CD4-positive, alpha-beta T cell treated with Interleukin-17A for 1 hour (primary cell): Measurements from ENCODE around the gene FLAD1.

ENCODE experiments used
- DNase-seq: peaks from one replicate; pipeline ENCODE4 v3.0.0-alpha.2; 2020

The FLAD1 gene

DNA sequence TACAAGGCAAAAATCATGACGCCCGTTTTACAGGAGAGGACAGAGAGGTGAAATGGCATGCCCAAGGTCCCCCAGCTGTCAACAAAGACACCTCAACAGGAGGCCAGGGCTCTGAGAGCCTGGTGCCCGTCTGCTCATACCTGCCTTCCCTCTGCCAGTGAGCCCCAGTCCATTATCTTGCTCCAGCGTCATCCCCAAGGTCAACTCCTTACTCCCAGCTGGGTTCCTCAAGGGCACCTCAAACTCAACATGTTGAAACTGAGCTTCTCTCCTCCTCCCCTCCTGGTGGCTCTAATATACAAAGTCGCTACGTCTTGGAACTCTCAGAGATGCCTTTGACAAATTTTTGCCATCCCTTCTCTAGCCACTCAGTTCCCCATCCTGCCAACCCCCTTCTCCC lies 30.5 kb upstream of the FLAD1 start:
- no peak for DNase-seq

DNA sequence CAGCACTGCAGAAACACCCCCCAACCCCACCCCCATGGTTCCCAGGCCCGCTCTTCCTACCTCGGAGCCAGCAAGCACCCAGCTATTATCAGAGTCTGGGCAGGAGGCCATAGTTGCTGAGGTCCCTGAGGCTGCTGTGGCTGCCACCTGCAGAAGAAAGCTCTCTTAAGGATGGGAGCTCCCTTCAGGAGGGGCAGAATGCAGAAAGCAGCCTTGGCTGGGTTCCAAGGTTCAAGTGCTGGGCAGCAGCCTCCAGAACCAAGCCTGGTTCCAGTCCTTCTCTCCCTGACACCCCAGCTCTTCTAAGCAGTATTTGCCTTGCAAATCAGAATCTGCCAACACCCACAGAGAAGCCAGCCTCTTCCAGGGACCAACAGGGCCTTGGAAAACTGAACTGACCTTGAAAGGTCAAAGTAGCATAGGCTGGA lies 29.5 kb upstream of the FLAD1 start:
- DNase-seq, result peak; percentile 38

DNA sequence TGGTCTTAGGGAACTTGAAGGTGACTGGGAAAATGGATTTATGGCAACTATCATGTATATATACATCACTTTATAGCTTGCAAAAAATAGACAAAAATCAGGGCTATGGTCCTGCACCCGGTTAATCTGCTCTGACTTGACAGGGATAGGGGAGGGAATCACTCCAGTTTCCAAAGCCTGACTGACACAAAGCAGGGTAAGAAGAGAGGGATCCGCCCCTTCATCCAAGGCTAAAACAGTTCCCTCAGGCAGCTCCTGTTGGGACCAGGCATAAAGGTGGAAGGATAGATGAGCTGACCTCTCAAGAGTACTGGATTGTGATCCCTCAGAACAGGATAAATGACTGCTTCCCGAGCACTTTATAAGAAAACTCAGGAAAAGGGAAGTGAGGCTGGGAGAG lies 28.6 kb upstream of the FLAD1 start:
- peak; percentile 38 for DNase-seq

DNA sequence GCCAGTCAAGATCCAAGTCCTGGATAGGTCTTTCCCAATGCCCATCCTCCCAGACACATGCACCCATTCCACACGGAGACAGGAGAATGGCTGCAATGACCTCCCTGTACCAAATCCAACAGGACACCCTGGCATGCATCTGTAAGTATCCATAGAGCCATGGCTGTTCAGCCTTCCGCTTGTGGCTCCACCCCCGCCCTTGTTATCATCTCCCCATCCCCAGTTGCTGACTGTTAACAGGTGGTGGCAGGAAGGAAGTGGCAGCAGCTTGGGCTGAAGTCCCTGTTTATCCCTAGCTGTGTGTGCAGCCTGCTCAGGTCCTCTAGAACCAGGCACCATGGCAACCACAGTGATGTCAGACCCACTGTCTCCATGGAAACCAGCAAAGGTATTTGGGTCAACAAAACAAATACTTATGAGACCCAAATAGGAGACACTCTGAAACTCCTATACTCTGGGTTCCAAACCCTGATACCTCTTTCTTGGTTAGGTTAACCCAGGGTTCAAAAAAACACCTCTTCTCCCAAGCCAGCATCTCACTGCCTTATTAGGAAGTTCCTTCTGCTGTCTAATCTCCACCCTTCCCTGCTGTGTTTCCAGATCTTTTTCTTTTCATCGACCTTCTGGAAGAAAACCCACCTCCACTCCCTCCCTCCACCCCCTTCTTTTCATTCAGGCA lies 28.0 kb upstream of the FLAD1 start:
- DNase-seq, result peak; percentile 99

DNA sequence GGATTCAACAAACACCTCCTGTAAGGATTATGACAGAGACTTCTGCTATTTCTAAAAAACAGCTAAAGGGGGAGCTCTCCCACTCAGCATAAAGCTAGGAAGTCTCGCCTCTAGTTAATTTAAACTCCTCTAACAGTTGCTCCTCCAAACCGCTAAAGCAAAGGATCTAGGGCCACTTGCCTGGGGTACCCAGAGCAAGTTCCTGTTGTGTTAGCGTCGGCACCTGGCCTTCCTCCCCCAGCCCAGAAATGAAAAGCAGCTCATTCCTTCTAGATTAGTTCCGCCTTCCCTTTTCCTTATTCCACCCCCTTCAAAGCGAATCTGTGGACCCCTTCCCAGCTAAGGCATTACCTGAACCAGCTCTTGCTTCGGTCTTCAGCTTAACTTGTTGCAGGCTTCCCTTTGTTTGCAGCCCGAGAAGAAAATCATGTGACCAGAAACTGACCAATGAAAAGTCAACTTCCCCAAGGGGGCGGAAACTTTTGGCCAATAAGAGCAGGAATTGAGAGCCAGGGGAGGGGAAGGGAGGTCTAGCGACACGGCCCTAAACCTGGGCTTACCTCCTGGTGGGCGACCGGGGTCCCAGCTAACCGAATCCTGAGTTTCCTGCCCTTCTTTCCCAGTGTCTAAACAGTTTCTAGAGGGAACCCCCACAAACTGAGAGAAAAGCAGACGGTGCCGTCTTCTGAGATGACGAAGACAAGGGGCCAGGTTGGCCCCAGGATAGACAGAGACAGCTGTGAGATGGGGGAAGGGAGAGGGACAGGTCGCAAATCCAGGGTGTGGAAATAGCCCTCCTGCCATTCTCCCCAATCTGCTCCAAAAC lies 27.2 kb upstream of the FLAD1 start, which contains the start of gene PBXIP1:
TSS of gene PBXIP1 (minus strand) at position 382 of the 826 bp plus-strand sequence. CDS start 2,378 bp downstream, outside the sequence.
- DNase-seq, result peak; percentile 97

DNA sequence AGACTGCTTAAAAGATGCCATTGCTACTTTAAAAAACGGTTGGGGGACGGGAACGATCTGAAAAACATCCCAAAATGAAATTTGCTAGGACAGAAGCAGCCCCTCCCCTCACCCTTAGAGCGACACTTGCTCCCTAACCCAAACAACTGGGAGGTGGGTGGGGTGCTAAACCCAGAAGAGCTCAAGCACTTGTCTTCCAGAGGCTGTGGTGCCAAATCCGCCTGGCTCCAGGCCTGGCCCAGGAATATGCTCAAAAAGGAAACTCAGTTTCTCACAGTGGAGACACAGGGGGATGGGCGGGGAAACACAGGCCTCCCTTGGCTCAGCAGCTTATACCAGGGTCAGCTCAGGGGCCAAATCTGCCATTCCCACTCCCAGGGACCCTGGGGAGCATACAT lies 26.6 kb upstream of the FLAD1 start:
- DNase-seq, result no peak

DNA sequence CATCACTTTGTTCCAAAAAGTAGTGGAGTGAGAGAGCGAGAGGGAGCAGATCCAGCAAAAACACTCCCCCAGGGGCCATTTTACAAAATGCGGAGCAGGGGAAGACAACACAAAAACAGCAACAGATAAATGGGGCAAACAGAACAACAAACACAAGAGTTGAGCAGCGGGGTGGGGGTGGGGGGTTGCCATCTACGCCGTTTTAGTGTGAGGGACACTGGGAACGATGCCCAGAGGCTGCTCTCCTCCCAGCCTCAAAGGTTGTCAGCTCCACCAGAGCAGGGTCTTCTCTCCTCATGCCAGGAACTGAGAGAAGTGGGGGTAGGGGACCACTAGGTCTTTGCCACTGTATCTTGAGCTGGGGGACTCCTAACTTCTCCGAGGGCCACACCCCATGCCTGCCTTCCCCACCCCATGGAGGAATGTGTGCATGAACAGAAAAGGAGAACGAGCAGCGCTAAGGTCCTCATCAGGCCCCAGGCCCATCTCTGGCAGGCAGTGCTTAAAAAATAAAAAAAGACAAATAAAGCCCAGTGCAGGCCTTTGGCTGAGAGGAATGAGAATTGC lies 26.0 kb upstream of the FLAD1 start:
- no peak for DNase-seq

DNA sequence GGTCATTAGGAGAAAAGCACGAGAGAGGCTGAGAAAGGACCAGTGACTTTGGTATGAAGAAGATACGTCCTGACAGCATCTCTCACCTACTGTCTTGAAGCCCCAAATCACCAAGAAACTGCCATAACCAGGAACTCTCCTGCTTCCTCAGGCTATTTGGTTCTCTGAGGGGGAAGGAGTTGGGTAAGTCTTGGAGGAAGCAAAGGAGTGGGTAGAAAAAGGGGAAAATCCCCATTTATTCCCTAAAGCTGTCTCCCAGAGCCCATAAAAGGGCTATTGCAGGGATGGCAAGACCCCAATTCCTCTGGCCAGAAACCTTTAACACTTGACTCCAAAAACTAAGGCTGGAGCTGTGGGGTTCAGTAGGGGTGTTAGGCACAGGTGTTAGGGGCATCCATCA lies 25.1 kb upstream of the FLAD1 start:
- DNase-seq, result no peak

DNA sequence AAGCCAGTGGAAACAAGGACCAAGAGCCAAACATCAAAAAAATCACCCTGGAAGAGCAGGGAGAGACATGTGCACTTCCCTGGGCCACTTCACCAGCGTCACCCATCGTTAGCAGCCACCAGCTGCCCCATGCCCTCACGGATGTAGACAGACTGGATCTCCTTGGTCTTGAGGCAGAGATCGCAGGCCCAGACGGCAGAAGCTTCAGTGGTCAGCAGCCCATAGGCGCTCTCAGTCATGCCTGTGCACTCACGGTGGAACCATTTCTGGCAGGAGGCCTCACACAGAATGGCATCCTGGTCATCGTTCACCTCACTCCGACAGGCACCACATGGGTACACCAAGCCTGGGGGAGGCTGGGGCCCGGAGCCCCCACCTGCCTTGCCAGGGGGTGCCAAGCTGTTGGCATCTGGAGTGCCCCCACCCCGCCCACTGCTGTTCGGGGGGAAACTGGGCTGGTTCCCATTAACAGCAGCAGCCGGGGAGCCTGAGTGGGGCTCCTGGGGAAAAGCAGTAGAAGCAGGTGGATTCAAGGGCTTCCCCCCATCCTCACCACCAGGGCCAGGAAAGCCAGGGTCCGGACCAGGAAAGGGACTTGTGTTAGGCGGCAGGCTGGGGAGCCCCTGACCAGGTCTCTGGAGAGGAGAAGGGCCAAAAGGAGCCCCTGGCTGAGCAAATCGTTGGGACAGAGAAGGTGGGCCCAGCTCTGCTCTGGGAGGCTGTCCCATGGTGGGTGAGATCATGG lies 24.3 kb upstream of the FLAD1 start:
- no peak for DNase-seq

DNA sequence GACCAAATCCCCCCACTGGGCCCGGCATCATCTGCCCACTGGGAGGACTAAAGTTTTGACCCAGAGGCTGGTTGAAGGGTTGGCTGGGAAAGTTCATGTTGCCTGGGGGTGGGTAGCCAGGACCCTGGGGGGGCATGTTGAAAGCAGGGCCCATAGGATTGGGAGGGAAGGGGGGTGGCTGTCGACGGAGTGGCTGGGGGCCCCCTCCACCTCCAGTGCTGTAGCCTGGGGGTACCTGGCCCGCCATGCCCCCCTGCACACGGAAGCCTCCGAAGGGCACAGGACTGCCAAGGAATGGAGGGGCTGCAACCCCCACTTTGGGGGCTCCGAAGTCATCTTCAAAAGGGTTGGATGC lies 23.7 kb upstream of the FLAD1 start:
- DNase-seq, result no peak

DNA sequence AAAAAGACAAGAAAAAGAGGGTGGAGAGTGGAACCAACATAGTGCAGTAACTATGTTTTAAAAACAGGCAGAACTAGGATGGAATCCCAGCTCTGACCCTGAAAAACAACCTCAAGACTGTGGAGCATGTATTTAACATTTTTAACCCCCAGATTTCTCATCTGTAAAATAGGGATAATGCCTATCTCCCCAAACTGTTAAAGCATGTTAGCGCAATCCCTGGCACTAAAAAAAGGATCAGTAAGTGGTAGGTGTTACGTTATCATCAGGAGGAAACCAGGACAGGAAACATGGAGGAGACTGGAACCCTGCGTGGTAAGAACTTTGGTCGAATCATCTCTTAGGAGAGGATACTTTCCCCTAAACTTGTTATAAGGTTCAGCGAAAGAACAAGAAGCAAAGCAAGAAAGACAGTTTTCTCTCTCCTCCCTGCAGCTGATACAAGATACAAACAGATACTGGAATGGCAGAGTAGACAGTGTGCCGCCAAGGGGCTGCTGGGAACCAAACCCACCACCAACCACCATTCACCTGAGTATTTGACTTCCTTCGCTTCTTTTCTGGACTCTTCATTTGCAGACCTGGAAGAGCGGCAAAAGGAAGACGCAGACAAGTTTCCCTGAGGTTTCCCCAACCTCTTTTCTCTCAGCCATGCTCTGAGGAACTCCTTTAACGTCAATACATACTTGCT lies 22.6 kb upstream of the FLAD1 start:
- no peak for DNase-seq

DNA sequence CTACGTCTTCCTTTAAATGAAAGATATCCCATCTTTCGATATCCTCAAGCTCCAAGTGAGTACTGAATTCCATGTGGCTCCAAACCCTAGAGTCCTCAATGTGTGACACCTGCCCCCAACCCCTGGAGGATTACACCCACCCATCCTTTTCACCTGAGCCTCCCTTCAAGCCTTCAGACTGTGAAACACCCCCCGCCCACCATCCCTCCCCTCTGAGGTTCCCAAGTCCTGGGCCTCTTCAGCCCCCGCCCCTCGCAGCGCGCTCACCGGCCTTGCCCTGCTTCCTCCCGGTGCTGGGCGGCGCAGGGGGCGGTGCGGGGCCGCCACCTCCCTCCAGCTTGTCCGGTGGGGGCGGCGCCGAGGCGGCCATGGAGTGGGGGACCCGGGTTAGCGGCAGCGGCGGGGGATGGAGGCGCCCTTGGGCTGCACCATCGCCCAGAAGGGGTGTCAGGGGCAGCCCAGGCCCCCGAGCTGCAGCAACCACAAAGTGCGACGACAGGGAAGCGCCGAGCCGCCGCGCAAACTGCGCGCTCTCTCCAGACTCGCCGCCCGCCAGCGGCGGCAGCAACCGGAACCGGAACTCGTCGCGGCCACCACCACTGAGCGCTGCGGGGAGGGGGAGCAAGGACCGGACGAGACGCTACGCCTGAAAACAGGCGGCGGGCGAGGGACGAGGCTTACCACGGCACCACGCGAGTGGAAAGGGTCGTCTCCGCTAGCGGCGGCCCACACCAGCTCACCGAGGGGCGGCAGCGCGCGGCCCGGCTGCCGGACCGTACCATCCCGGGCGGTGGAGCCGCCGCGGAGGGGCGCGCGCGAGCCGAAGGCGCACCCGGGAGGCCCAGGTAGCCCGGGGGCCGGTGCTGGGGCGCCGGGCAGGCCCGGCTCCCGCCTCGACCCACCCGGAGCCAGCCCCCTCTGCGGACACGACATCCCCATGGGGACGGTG lies 21.7 kb upstream of the FLAD1 start, which contains the start of gene PYGO2:
TSS of gene PYGO2 (minus strand) at position 576 of the 949 bp plus-strand sequence. CDS start at position 370, 206 bp downstream.
- DNase-seq, result peak; percentile 86

DNA sequence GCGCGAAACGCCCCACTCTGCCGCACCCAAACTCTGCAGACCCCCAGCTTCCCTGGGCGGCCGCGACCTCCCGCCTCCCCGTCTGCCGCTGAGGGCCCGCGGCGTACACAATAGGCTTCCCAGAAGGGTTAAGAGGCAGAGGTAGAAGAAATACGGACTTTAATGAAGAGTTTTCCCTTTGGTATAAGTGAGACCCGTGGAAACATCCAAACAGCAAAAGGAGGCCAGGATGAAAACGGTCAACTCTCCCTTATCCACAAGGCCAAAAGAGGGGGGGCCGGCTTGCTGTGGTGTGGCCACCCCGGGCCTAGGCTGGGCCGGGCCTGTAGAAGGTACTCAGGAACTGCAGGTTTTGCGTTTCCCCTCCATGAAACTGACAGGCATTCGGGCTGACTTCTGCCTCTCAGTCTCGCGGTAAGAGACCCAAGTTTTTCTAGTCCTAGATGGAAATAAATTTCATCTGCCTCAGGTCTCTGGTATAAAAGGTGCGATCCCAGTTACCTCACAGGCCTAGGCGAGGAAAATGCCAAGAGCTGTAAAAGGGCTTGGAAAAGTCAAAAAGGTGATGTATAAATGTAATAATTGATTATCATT lies 20.9 kb upstream of the FLAD1 start:
- DNase-seq, result peak; percentile 37

DNA sequence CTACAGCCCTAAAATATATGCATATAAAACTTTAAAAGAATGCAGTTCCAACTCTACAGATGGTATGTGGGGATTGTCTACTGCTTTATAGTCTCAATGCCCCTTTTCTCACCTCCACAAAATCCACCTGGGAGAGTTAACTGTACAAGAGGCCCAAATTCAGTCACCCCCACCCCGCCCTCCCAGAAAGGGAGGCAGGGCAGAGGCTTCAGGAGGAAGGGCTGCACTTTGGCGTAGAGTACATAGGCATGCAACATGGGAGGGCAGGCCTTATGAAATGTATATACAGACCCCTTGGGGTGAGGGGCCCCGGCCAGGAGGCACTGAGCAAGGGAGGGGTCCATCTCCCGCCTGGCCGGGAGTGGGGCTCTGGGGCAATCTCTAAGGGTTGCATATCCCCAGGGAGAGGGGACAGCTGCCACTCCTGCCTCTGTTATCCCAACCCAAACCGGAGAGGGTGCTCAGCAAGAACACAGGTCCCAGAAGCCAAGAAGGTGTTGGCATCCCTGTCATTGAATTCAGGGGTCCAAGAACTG lies 20.3 kb upstream of the FLAD1 start:
- no peak for DNase-seq

DNA sequence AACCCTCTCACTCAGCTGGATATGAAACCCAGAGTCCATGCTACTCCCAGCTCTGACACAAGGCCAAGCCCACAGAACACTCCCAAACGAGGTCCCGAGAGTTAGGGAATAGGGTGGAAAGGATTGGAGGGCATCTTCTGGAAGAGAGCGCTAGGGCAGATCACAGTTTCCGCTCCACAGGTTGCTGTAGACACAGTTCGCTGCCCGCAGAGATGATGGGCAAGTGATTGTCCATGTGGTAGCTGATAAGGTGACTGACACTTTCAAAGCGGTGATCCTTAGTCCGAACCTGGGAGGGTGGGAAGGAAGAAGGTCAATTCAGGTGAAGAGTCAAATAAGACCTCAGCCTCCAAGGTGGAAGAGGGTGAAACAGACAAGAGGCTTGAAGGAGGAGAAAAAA lies 19.5 kb upstream of the FLAD1 start:
- DNase-seq, result no peak

DNA sequence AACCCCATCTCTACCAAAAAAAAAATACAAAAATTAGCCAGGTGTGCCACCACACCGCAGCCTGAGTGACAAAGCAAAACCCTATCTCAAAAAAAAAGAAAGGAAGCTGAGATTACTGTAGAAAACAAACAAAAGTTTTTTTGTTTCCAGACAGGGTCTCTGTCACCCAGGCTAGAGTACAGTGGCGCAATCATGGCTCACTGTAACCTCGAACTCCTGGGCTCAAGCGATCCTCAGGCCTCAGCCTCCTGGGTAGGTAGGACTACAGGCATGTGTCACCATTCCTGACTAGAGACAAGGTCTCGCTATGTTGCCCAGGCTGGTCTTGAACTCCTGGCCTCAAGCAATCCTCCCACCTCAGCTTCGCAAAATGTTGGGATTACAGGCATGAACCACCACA lies 18.8 kb upstream of the FLAD1 start:
- no peak for DNase-seq

DNA sequence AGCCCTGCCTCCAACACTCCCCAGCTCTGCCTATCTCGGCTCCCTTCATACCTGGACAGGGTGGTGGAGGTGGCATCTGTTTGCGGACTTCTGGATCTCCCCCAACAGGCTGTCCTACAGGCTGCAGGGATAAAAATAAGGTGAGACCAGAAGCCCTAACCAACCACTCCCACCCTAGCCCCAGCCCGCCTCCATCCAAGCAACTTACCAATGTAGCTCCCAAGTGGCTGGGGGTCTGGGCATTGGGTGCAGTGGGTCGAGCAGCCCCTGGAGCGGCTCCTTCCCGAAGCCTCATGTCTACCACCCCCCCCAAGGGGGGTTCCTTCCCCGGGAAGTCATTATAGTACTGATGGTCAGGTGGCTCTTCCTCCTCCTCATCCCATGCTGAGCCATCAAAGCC lies 17.0 kb upstream of the FLAD1 start:
- no peak for DNase-seq

DNA sequence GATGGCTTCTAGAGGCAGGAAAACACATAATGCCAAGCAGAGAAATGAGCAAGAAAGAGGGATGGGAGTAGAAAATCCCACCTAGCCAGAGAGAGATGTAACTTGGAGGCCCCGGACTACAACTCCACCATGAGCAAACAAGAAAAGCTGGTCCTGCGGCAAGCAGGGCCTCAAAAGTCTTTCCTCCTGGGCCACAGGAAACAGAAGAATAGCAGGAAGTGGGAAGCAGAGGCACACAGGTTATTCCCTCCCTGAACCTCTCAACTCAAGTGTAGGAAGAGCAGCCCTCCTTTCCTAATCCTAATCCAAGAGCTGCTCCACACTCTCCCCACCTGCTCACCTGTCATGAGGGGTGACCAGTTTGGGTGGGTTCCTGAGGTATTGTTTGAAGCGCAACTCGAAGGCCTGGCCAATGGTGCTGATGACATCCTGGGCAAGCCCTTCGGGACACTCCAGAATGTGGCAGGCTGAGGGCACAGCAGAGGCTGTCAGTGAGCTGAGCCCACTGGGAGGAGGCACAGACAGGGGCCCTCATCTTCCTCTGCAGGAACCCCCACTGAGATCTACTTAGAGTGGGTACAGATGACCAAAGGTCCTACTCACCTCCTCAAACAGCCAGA lies 15.7 kb upstream of the FLAD1 start:
- no peak for DNase-seq

DNA sequence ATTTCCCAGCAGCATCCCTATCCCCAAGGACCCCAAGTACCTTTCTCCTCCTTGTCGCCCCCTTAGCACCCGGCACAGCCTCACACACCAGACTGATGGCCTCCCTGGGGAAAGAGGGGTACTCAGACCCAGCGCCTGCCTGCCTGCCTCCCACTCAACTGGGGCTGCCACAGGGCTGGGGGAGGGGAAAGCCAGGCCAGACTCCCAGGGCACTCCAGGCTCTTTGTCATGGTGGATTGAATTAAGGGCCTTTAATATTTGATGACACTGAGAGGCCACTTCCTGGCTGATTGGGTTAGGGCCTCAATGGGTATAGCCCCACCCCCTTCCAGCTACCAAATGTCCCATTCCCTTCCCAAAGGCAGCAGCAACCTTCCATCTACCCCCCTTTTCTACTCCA lies 14.4 kb upstream of the FLAD1 start:
- no peak for DNase-seq

DNA sequence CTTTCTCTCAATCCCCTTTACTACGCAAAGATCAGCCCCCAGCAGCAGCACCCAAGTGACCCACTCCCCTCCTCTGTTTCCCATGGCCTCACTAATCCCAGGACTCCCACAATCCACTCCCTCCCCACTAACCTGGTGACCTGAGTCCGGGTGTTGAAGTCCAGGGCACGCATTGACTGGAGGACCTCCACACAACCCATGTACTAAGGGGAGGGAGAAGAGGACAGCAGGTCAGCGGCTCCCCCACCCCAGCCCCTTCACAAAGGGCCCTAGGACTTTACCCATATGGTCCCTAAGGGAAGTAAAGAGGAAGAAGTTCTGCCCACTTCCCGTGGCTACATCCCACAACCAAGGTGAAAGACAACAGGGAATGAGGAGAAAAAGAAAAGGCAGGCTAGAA lies 13.9 kb upstream of the FLAD1 start:
- DNase-seq, result no peak
